HEK293T (cell line): Measurements from ENCODE around the gene TMEM178B.

Experiments
- CTCF ChIA-PET: fragments of 350-600 bp; formaldehyde crosslinking; extraction: SDS; loops from one replicate; lab custom pipeline; 2021; ENCODE audit warnings: antibody characterized with exemption, inconsistent platforms; lab: Yijun Ruan, JAX
- POLR2A ChIA-PET: fragments of 350-600 bp; formaldehyde crosslinking; extraction: SDS; loops from one replicate; lab custom pipeline; 2020; ENCODE audit warnings: antibody characterized with exemption, inconsistent platforms; lab: Yijun Ruan, JAX
- DNase-seq: peaks from one replicate; pipeline ENCODE4 v3.0.0; 2012; ENCODE audit warnings: mixed read lengths; ENCODE audit errors: extremely low spot score
- ARNT ChIP-seq: fragments of 450-650 bp; IDR thresholded peaks from 2 replicates; pipeline ENCODE4 v1.6.1; 2017; ENCODE audit warnings: mild to moderate bottlenecking
- BHLHE40 ChIP-seq: fragments of 450-650 bp; IDR thresholded peaks from 2 replicates; pipeline ENCODE4 v1.6.1; 2016; ENCODE audit warnings: mild to moderate bottlenecking, moderate library complexity, borderline replicate concordance
- CTBP1 ChIP-seq: fragments of 450-650 bp; IDR thresholded peaks from 2 replicates; pipeline ENCODE4 v1.6.1; 2016; ENCODE audit warnings: borderline replicate concordance
- ELF4 ChIP-seq: fragments of 450-650 bp; IDR thresholded peaks from 2 replicates; pipeline ENCODE4 v1.6.1; 2017; ENCODE audit warnings: antibody characterized with exemption
- FOXA1 ChIP-seq: fragments of 450-650 bp; IDR thresholded peaks from 2 replicates; pipeline ENCODE4 v1.6.1; 2016; ENCODE audit warnings: mild to moderate bottlenecking
- FOXK2 ChIP-seq: fragments of 450-650 bp; IDR thresholded peaks from 2 replicates; pipeline ENCODE4 v1.6.1; 2016; ENCODE audit warnings: mild to moderate bottlenecking
- FOXM1 ChIP-seq: fragments of 450-650 bp; IDR thresholded peaks from 2 replicates; pipeline ENCODE4 v1.6.1; 2017; ENCODE audit warnings: mild to moderate bottlenecking, borderline replicate concordance
- HDGF ChIP-seq: fragments of 450-650 bp; IDR thresholded peaks from 2 replicates; pipeline ENCODE4 v1.6.1; 2017; ENCODE audit warnings: antibody characterized with exemption, borderline replicate concordance
- L3MBTL2 ChIP-seq: fragments of 450-650 bp; conservative IDR thresholded peaks from 2 replicates; pipeline ENCODE4 v1.6.1; 2016; ENCODE audit warnings: mild to moderate bottlenecking
- LEF1 ChIP-seq: fragments of 450-650 bp; IDR thresholded peaks from 2 replicates; pipeline ENCODE4 v1.6.1; 2017; ENCODE audit warnings: mild to moderate bottlenecking, borderline replicate concordance
- NFRKB ChIP-seq: fragments of 450-650 bp; IDR thresholded peaks from 2 replicates; pipeline ENCODE4 v1.6.1; 2016; ENCODE audit warnings: mild to moderate bottlenecking, moderate library complexity
- SP1 ChIP-seq: fragments of 450-650 bp; IDR thresholded peaks from 2 replicates; pipeline ENCODE4 v1.6.1; 2017
- SUZ12 ChIP-seq: fragments of 450-650 bp; IDR thresholded peaks from 2 replicates; pipeline ENCODE4 v1.6.1; 2016; ENCODE audit warnings: mild to moderate bottlenecking
- TARDBP ChIP-seq: fragments of 450-650 bp; IDR thresholded peaks from 2 replicates; pipeline ENCODE4 v1.6.1; 2016
- ZNF384 ChIP-seq: fragments of 450-650 bp; IDR thresholded peaks from 2 replicates; pipeline ENCODE4 v1.6.1; 2016
- TF ChIP-seq, protein P1 (sequence below): fragments of 450-650 bp; IDR thresholded peaks from 2 replicates; pipeline ENCODE4 v1.6.1; 2016

Gene TMEM178B

DNA sequence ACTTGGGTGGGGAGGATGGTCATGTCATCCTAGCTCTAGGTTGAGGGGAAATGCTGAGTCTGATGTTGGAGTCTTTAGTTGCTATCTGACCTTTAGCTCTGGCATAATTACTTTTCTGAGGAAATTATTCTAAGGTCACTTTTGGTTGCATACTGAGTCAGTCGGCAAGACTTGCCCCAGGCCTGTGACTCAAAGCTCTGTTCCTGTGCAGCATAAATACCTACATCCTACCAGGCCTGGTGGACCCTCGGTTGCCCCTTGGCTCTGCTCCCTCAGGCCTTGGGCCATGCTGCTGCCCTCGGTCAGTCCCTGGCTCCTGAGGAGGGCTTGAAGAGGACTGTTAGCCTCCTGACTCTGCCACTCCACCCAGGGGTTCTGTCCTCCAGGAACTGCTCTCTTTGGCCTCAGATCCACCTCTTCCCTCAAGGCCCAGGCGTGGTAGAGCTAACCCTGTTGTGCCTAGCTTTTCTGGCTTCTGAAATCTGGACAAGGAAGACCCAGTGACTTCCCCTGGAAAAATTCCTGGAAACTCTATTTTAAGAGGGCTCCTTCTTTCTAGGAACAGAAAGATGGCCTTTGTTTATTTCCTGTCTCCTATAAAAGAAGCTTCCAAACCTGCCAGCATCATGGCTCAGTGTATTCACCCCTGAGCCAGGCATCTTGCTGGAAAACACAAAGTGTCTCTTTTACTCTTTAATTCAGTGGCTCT is 71.2 kb downstream of the TMEM178B start:
- no peak for DNase-seq
- TF ChIP-seq BHLHE40: no peak
- TF ChIP-seq LEF1: no peak
- no peak for TF ChIP-seq ARNT
- no peak for TF ChIP-seq FOXA1
- no peak for TF ChIP-seq CTBP1
- POLR2A ChIA-PET: interaction anchor here (0.6 to 1.8 kb wide), 3 partner anchors 11 to 197 kb away, joined by 4 to 5 read pairs (median 4); partner anchors contain the start of gene MRPS33
- CTCF ChIA-PET: interaction anchor here (0.8 to 1.1 kb wide), 2 partner anchors 18 to 74 kb away, joined by 3 to 6 read pairs; no protein-coding TSS in a partner anchor

DNA sequence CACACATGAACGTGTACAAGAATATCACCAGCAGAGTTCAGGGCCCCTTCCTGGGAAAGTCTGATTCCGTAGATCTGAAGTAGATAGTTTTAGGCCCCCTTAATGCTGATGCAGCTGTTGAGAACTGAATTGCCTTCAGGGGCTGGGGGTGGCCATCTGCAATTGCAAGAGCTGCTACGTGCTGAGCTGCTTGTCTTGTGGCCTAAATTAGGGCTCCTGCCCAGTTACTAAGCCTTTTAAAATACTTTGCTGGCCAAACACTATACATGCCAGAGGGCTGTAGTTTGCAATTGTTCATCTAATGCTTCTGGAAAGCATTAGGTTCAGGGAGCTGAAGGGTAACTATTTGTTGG is 71.7 kb downstream of the TMEM178B start:
- TF ChIP-seq BHLHE40 (no peak), ELF4 (no peak), ARNT (no peak), FOXK2 (no peak), LEF1 (no peak), SP1 (no peak), NFRKB (no peak), SUZ12 (no peak), FOXA1 (no peak), ZNF384 (no peak), CTBP1 (no peak), FOXM1 (no peak)
- POLR2A ChIA-PET: interaction anchor here (1.2 kb wide), 1 partner anchor 10 kb away, joined by 4 read pairs; no protein-coding TSS in a partner anchor
- CTCF ChIA-PET: interaction anchor here (0.8 to 1.1 kb wide), 2 partner anchors 18 to 74 kb away, joined by 3 to 6 read pairs; no protein-coding TSS in a partner anchor
- no peak for DNase-seq

DNA sequence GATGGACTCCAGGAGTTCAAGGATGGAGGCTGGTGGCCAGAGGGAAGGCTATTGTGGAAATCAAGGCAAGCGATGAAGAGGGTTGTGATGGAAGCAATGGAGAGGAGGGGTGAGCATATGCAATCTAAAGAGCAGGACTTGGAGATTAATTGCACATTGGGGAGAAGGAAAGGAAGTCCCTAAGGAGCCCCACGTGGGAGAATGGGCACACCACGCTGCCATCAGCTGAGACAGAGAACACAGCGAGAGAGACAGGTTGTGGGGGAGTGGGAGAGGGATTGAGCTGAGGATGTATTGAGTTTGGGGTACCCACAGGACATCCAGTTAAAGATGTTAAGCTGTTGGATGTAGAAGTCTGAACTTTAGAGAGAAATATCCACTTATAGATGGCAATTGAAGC is 73.6 kb downstream of the TMEM178B start:
- no peak for TF ChIP-seq ZNF384
- TF ChIP-seq HDGF: no peak
- no peak for TF ChIP-seq FOXK2
- TF ChIP-seq BHLHE40: no peak
- no peak for TF ChIP-seq LEF1
- TF ChIP-seq SUZ12: no peak
- TF ChIP-seq FOXM1: no peak
- ChIA-PET POLR2A (no interaction called here), CTCF (no interaction called here)
- no peak for DNase-seq

DNA sequence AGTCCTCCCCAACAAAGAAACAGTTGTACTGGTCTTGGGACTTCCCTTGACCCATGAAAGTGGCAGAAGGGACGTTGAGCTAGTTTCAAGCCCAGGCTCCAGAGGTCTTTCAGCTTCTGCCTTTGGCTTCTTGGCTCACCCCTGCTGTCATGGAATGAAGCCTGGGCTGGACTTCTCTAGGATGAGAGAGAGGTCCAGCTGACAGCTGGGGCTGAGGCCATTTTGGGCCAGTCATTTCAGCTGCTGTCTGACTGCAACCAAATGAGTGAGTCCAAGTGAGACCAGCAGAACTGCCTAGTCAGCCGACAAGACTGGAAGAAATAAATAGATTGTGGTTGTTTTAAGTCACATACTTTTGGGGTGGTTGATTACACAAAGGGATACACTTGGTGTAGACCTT is 76.6 kb downstream of the TMEM178B start:
- no peak for TF ChIP-seq SP1
- no peak for TF ChIP-seq BHLHE40
- no peak for TF ChIP-seq LEF1
- no peak for TF ChIP-seq L3MBTL2
- no peak for TF ChIP-seq FOXK2
- no peak for TF ChIP-seq FOXA1
- no peak for TF ChIP-seq NFRKB
- TF ChIP-seq TARDBP: no peak
- TF ChIP-seq, protein P1, sequence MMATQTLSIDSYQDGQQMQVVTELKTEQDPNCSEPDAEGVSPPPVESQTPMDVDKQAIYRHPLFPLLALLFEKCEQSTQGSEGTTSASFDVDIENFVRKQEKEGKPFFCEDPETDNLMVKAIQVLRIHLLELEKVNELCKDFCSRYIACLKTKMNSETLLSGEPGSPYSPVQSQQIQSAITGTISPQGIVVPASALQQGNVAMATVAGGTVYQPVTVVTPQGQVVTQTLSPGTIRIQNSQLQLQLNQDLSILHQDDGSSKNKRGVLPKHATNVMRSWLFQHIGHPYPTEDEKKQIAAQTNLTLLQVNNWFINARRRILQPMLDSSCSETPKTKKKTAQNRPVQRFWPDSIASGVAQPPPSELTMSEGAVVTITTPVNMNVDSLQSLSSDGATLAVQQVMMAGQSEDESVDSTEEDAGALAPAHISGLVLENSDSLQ: no peak

DNA sequence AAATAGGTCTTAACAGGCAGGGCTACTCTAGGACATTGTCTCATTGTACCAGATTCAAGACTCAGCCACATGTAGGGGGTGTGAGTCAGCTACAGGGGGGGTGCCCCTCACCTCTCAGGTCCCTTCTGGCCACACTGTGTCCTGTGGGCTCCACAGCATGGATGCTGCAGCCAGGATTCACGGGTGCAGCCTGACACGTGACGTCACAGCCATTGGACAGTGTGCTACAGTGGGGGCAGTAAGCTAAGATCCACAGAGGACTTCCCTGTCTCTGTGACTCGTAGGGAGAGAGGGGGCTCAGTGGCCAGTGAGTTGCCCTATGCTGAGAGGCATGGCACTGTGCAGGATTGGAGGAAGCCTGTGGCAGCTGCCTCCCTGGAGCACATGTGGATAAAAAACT is 77.9 kb downstream of the TMEM178B start:
- ChIA-PET CTCF (no interaction called here), POLR2A (no interaction called here)
- DNase-seq: no peak

More for the DNA sequence above, 76.6 kb downstream of the TMEM178B start:
- POLR2A ChIA-PET: interaction anchor here (0.7 to 0.8 kb wide), 2 partner anchors 9 to 75 kb away, joined by 3 read pairs; no protein-coding TSS in a partner anchor
- CTCF ChIA-PET: no interaction called here
- no peak for DNase-seq

DNA sequence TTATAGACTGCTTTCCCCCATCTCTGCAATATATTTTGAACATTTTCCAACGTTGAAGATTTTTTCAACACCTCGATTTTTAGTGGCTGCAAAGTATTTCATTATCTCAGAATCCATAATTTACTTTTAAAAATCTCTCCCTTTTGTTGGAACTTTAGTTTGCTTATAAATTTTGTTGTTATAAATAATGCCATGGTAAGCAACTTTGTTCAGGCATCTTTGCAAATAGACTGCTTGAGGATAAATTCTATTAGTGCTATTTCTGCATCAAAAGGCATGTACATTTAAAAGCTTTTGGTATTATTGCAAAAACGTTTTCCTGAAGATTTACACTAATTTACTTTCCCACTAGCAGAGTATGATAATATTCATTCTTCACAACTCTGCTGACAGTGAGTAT is 79.4 kb downstream of the TMEM178B start:
- CTCF ChIA-PET: no interaction called here
- DNase-seq: no peak
- TF ChIP-seq LEF1 (no peak), SUZ12 (no peak), SP1 (no peak), ELF4 (no peak), ZNF384 (no peak), NFRKB (no peak), FOXA1 (no peak), CTBP1 (no peak), FOXM1 (no peak), ARNT (no peak), HDGF (no peak), FOXK2 (no peak)
- TF ChIP-seq, protein P1: no peak
- POLR2A ChIA-PET: no interaction called here

More for the DNA sequence above, 77.9 kb downstream of the TMEM178B start:
- TF ChIP-seq HDGF (no peak), ELF4 (no peak), FOXM1 (no peak), L3MBTL2 (no peak), SP1 (no peak), CTBP1 (no peak), FOXA1 (no peak), SUZ12 (no peak), LEF1 (no peak), NFRKB (no peak), TARDBP (no peak), FOXK2 (no peak), ARNT (no peak), ZNF384 (no peak)

DNA sequence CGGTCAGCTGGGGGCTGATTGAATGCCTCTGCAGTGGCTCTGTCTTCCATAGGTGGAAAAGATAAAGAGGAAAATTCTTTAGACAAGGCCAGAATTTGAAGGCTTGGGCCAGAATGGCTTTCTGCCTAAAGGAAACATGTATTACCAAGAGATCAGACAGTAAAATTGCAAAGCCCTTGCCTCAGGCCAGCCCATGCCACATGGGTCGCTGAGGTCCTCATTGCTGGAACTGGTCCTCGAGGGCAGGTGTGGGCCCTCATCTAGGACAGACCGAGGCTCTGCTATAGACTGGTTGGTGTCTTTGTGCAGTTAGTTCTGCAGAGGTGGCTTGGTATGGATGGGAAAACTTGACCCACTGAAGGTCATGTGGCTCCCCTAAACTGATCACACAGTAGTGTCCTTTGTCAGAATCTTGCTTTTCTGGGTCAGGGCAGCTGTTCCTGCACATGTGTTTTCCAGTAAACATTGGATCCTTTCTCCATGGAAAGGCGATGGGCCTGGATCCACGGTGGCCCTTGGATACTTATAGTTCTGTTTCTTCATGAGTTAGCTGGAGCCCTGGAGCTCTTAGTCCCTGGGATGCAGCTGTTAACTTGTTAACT is 80.4 kb downstream of the TMEM178B start:
- TF ChIP-seq ZNF384 (no peak), LEF1 (no peak), ARNT (no peak), ELF4 (no peak), FOXM1 (no peak), FOXK2 (no peak), CTBP1 (no peak), HDGF (no peak), TARDBP (no peak), BHLHE40 (no peak), NFRKB (no peak)
- TF ChIP-seq, protein P1: no peak
- POLR2A ChIA-PET: no interaction called here
- CTCF ChIA-PET: no interaction called here
- no peak for DNase-seq
